ENCODE data around the gene CCR4. TPM values are rescaled to one million over a fixed set of nuclear protein-coding genes. Genes with fewer than 3 reads are reported as not detected.
"Not testable (repeated sequence)": the region's sequence is repeated elsewhere in the genome, so short reads cannot be mapped to it uniquely, and the experiment has no call there.

CCR4 gene
- total and polyA plus RNA-seq, 2 experiments from 2014 or later: not detected

GRCh38 chr3:32960404-32961170, 9.1 kb downstream of the CCR4 start:
- TF ChIP-seq EZH2phosphoT487 (IDR thresholded peaks at IDR 0.05; ENCODE audit: insufficient read depth, low read depth) (no peak), EZH2 (IDR thresholded peaks at IDR 0.05; ENCODE audit: insufficient read depth, poor library complexity, severe bottlenecking) (no peak)
- H3K27me3 ChIP-seq (replicated peaks; ENCODE audit: insufficient read depth): no peaks in the 10 kb centered on the region
- H4K20me1 ChIP-seq (ENCODE audit: insufficient read depth): no peaks in the 10 kb centered on the region
- H3K27ac ChIP-seq: no peak overlapping the region
- H3F3A ChIP-seq (ENCODE audit: insufficient read depth): no peaks in the 10 kb centered on the region
- no peaks in the 10 kb centered on the region for H3K4me1 ChIP-seq (ENCODE audit: insufficient read depth)
- H3K4me2 ChIP-seq (ENCODE audit: unreplicated experiment): no peak overlapping the region
- no peaks in the 10 kb centered on the region for H3K36me3 ChIP-seq (ENCODE audit: low read depth)
- H3K9ac ChIP-seq: no peak overlapping the region
- H3K9me3 ChIP-seq (ENCODE audit: low read depth): no peaks in the 10 kb centered on the region
- in situ Hi-C loops (cut with MboI): no loop called here
- H3K4me3 ChIP-seq: no peak overlapping the region
- H3K9me2 ChIP-seq (ENCODE audit: insufficient read depth): no peaks in the 10 kb centered on the region
- no peak for DNase-seq
- WGBS, 2 experiments (ENCODE audit: low coverage in 1 of 2, low lambda C conversion rate in 2 of 2, missing lambda C conversion rate in 2 of 2): 82 to 85% methylated on average over 4 of the region's 4 CpGs
- no peaks in the 10 kb centered on the region for H3K79me2 ChIP-seq (ENCODE audit: insufficient read depth)
- H2AFZ ChIP-seq: no peak overlapping the region

GRCh38 chr3:32961189-32961715, 9.8 kb downstream of the CCR4 start:
- no peaks in the 10 kb centered on the region for H3K9me2 ChIP-seq (ENCODE audit: insufficient read depth)
- in situ Hi-C loops (cut with MboI): no loop called here
- H3K9ac ChIP-seq: no peak overlapping the region
- H3K27ac ChIP-seq: no peak overlapping the region
- 81 to 86% methylated on average over 5 of the region's 5 CpGs for WGBS, 2 experiments (ENCODE audit: low coverage in 1 of 2, low lambda C conversion rate in 2 of 2, missing lambda C conversion rate in 2 of 2)
- no peak overlapping the region for H3K4me3 ChIP-seq
- H3K4me1 ChIP-seq (ENCODE audit: insufficient read depth): no peaks in the 10 kb centered on the region
- H3K27me3 ChIP-seq (replicated peaks; ENCODE audit: insufficient read depth): no peaks in the 10 kb centered on the region
- no peaks in the 10 kb centered on the region for H3K36me3 ChIP-seq (ENCODE audit: low read depth)
- no peaks in the 10 kb centered on the region for H3K79me2 ChIP-seq (ENCODE audit: insufficient read depth)
- DNase-seq: no peak
- H4K20me1 ChIP-seq (ENCODE audit: insufficient read depth): no peaks in the 10 kb centered on the region
- no peak overlapping the region for H2AFZ ChIP-seq
- H3K4me2 ChIP-seq (ENCODE audit: unreplicated experiment): no peak overlapping the region
- H3F3A ChIP-seq (ENCODE audit: insufficient read depth): no peaks in the 10 kb centered on the region
- no peak for TF ChIP-seq EZH2phosphoT487 (IDR thresholded peaks at IDR 0.05; ENCODE audit: insufficient read depth, low read depth)
- TF ChIP-seq EZH2 (IDR thresholded peaks at IDR 0.05; ENCODE audit: insufficient read depth, poor library complexity, severe bottlenecking): no peak
- H3K9me3 ChIP-seq (ENCODE audit: low read depth): no peaks in the 10 kb centered on the region

- H3K27ac ChIP-seq: no peak overlapping the region
- no peak overlapping the region for H3K4me2 ChIP-seq (ENCODE audit: unreplicated experiment)
- in situ Hi-C loops (cut with MboI): no loop called here
These were observed 12.4 kb downstream of the CCR4 start for GRCh38 chr3:32963871-32964270.

GRCh38 chr3:32964781-32965180, 13.3 kb downstream of the CCR4 start:
- DNase-seq; H4K20me1 ChIP-seq (ENCODE audit: insufficient read depth); H3K9ac ChIP-seq; H3K79me2 ChIP-seq (ENCODE audit: insufficient read depth); H3K4me1 ChIP-seq (ENCODE audit: insufficient read depth); H3K4me2 ChIP-seq (ENCODE audit: unreplicated experiment); H3F3A ChIP-seq (ENCODE audit: insufficient read depth); H3K27ac ChIP-seq; H3K9me3 ChIP-seq (ENCODE audit: low read depth); H2AFZ ChIP-seq; H3K27me3 ChIP-seq (replicated peaks; ENCODE audit: insufficient read depth); in situ Hi-C loops (cut with MboI); H3K36me3 ChIP-seq (ENCODE audit: low read depth); H3K9me2 ChIP-seq (ENCODE audit: insufficient read depth); H3K4me3 ChIP-seq: not testable (repeated sequence)
- 39 to 43% methylated on average over 2 of the region's 2 CpGs for WGBS, 2 experiments (ENCODE audit: low coverage in 1 of 2, low lambda C conversion rate in 2 of 2, missing lambda C conversion rate in 2 of 2)

More at GRCh38 chr3:32963871-32964270, 12.4 kb downstream of the CCR4 start:
- Histone ChIP-seq H3K9me2 (ENCODE audit: insufficient read depth) (no peaks in the 10 kb centered on the region), H3K4me3 (no peak overlapping the region), H3K27me3 (replicated peaks; ENCODE audit: insufficient read depth) (no peaks in the 10 kb centered on the region), H2AFZ (no peak overlapping the region), H3K9me3 (ENCODE audit: low read depth) (no peaks in the 10 kb centered on the region), H3K36me3 (ENCODE audit: low read depth) (no peaks in the 10 kb centered on the region), H4K20me1 (ENCODE audit: insufficient read depth) (no peaks in the 10 kb centered on the region), H3K9ac (no peak overlapping the region), H3K4me1 (ENCODE audit: insufficient read depth) (no peaks in the 10 kb centered on the region), H3K79me2 (ENCODE audit: insufficient read depth) (no peaks in the 10 kb centered on the region), H3F3A (ENCODE audit: insufficient read depth) (no peaks in the 10 kb centered on the region)
- TF ChIP-seq EZH2phosphoT487 (IDR thresholded peaks at IDR 0.05; ENCODE audit: insufficient read depth, low read depth) (no peak), EZH2 (IDR thresholded peaks at IDR 0.05; ENCODE audit: insufficient read depth, poor library complexity, severe bottlenecking) (no peak)
- no peak for DNase-seq
- WGBS, 2 experiments (ENCODE audit: low coverage in 1 of 2, low lambda C conversion rate in 2 of 2, missing lambda C conversion rate in 2 of 2): 55 to 62% methylated on average over 3 of the region's 3 CpGs

DNA sequence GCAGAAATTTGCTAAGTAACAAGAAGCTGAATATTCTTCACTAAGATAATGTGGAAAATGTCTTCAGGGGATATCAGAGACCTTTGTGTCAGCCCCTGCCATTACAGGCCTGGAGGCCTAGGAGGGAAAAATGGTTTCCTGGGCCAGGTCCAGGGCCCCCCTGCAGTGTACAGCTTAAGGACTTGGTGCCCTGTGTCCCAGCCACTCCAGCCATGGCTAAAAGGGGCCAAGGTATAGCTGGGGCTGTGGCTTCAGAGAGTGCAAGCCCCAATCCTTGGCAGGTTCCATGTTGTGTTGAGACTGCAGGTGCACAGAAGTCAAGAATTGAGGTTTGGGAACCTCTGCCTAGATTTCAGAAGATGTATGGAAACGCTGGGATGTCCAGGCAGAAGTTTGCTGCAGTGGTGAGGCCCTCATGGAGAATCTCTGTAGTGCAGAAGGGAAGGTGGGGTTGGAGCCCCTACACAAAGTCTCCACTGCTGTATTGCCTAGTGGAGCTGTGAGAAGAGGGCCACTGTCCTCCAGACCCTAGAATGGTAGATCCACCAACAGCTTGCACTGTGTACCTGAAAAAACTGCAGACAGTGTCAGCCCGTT, 14.3 kb downstream of the CCR4 start:
- H3K9me2 ChIP-seq (ENCODE audit: insufficient read depth); H3F3A ChIP-seq (ENCODE audit: insufficient read depth); H3K9ac ChIP-seq; H2AFZ ChIP-seq; H3K79me2 ChIP-seq (ENCODE audit: insufficient read depth); H3K4me2 ChIP-seq (ENCODE audit: unreplicated experiment); in situ Hi-C loops (cut with MboI); H3K27me3 ChIP-seq (replicated peaks; ENCODE audit: insufficient read depth); H3K4me1 ChIP-seq (ENCODE audit: insufficient read depth); H3K4me3 ChIP-seq; DNase-seq; H4K20me1 ChIP-seq (ENCODE audit: insufficient read depth); H3K27ac ChIP-seq; H3K9me3 ChIP-seq (ENCODE audit: low read depth); H3K36me3 ChIP-seq (ENCODE audit: low read depth): not testable (repeated sequence)
- 41 to 52% methylated on average over 2 of the region's 2 CpGs for WGBS, 2 experiments (ENCODE audit: low coverage in 1 of 2, low lambda C conversion rate in 2 of 2, missing lambda C conversion rate in 2 of 2)

- H3K9ac ChIP-seq; H3K9me3 ChIP-seq (ENCODE audit: low read depth); H3K79me2 ChIP-seq (ENCODE audit: insufficient read depth); H3K4me3 ChIP-seq; H2AFZ ChIP-seq; DNase-seq; H3K9me2 ChIP-seq (ENCODE audit: insufficient read depth); H3K4me2 ChIP-seq (ENCODE audit: unreplicated experiment); H3K27me3 ChIP-seq (replicated peaks; ENCODE audit: insufficient read depth); H4K20me1 ChIP-seq (ENCODE audit: insufficient read depth); H3K27ac ChIP-seq; H3K4me1 ChIP-seq (ENCODE audit: insufficient read depth); H3F3A ChIP-seq (ENCODE audit: insufficient read depth); H3K36me3 ChIP-seq (ENCODE audit: low read depth); in situ Hi-C loops (cut with MboI): not testable (repeated sequence)
- WGBS, 2 experiments (ENCODE audit: low coverage in 1 of 2, low lambda C conversion rate in 2 of 2, missing lambda C conversion rate in 2 of 2): 42 to 44% methylated on average over 5 of the region's 5 CpGs
These were observed 15.2 kb downstream of the CCR4 start for GRCh38 chr3:32966627-32967026.

Data from GM23248 (cell line).